Measurements from ENCODE around the gene PHEX.

Gene PHEX

DNA sequence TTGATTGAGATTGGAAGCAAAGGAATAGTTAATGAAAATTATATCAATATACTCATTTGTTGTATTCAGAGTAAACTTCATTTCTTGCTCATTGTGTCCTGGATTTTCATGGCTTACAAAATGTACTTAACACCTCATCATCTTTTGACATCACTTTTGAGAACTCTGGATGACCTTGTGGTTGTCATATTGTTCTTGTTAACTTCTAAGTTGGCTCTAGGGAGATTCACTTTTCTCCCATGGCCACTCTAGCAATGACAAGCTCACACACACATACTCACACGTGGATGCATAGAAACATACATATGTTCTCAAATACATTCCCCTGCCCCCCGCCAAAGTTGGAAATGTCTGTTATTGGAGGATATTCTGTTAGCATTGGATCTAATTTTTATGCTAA is 15.3 kb downstream of the PHEX start:
- no peak overlapping the region for H3K4me2 ChIP-seq (ENCODE audit: low read length)
- TF ChIP-seq, protein P1, sequence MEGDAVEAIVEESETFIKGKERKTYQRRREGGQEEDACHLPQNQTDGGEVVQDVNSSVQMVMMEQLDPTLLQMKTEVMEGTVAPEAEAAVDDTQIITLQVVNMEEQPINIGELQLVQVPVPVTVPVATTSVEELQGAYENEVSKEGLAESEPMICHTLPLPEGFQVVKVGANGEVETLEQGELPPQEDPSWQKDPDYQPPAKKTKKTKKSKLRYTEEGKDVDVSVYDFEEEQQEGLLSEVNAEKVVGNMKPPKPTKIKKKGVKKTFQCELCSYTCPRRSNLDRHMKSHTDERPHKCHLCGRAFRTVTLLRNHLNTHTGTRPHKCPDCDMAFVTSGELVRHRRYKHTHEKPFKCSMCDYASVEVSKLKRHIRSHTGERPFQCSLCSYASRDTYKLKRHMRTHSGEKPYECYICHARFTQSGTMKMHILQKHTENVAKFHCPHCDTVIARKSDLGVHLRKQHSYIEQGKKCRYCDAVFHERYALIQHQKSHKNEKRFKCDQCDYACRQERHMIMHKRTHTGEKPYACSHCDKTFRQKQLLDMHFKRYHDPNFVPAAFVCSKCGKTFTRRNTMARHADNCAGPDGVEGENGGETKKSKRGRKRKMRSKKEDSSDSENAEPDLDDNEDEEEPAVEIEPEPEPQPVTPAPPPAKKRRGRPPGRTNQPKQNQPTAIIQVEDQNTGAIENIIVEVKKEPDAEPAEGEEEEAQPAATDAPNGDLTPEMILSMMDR (IDR thresholded peaks at IDR 0.05; ENCODE audit: low read depth, low read length, poor library complexity, severe bottlenecking): no peak
- TF ChIP-seq EZH2phosphoT487 (IDR thresholded peaks at IDR 0.05; ENCODE audit: borderline replicate concordance, low read length): no peak

DNA sequence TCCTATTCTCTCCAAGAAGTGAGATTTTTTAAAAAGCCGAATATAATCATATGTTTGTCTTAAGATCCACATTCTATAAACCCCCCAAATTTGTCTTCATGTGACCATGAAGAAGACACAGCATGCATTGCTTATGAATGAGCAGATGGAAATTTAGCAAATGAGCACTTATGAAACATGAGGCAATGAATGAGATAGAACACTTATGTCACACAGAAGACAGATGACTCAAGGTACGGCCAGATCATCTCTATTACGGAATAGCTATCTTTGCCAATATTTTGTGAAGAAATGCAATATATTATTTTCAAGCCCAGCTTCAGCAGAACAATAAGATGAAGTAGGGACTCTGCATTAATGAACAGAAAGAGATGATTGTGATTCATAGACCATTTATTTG is 21.4 kb downstream of the PHEX start:
- no peaks in the 10 kb centered on the region for H3K4me1 ChIP-seq (ENCODE audit: control insufficient read depth, low read length)
- no peaks in the 10 kb centered on the region for H3K36me3 ChIP-seq (ENCODE audit: control insufficient read depth, low read length)
- H3K9me2 ChIP-seq (replicated peaks; ENCODE audit: control insufficient read depth, low read length): no peaks in the 10 kb centered on the region
- TF ChIP-seq, protein P1 (IDR thresholded peaks at IDR 0.05; ENCODE audit: low read depth, low read length, poor library complexity, severe bottlenecking): no peak
- no peak for TF ChIP-seq EZH2phosphoT487 (IDR thresholded peaks at IDR 0.05; ENCODE audit: borderline replicate concordance, low read length)
- no peak overlapping the region for H3K27ac ChIP-seq (ENCODE audit: low read depth, low read length)
- no peaks in the 10 kb centered on the region for H3F3A ChIP-seq (ENCODE audit: control insufficient read depth, insufficient read depth)
- H3K79me2 ChIP-seq (ENCODE audit: control insufficient read depth, low read length): no peaks in the 10 kb centered on the region
- H4K20me1 ChIP-seq (ENCODE audit: control insufficient read depth, insufficient read depth, low read depth, low read length): no peaks in the 10 kb centered on the region
- no peaks in the 10 kb centered on the region for H3K9me3 ChIP-seq (ENCODE audit: control insufficient read depth, insufficient read depth, low read length)
- H3K27me3 ChIP-seq (ENCODE audit: control insufficient read depth, low read length): no peaks in the 10 kb centered on the region
- no peak overlapping the region for H3K4me2 ChIP-seq (ENCODE audit: low read length)
- no peak overlapping the region for H3K4me3 ChIP-seq (ENCODE audit: low read length)

More for the DNA sequence above, 15.3 kb downstream of the PHEX start:
- H3K4me3 ChIP-seq (ENCODE audit: low read length): no peak overlapping the region
- H3K27me3 ChIP-seq (ENCODE audit: control insufficient read depth, low read length): no peaks in the 10 kb centered on the region
- H3K4me1 ChIP-seq (ENCODE audit: control insufficient read depth, low read length): no peaks in the 10 kb centered on the region
- no peaks in the 10 kb centered on the region for H3K9me2 ChIP-seq (replicated peaks; ENCODE audit: control insufficient read depth, low read length)
- H3K79me2 ChIP-seq (ENCODE audit: control insufficient read depth, low read length): no peaks in the 10 kb centered on the region
- H3K27ac ChIP-seq (ENCODE audit: low read depth, low read length): no peak overlapping the region
- H3K9me3 ChIP-seq (ENCODE audit: control insufficient read depth, insufficient read depth, low read length): no peaks in the 10 kb centered on the region
- no peaks in the 10 kb centered on the region for H4K20me1 ChIP-seq (ENCODE audit: control insufficient read depth, insufficient read depth, low read depth, low read length)
- no peaks in the 10 kb centered on the region for H3K36me3 ChIP-seq (ENCODE audit: control insufficient read depth, low read length)
- H3F3A ChIP-seq (ENCODE audit: control insufficient read depth, insufficient read depth): no peaks in the 10 kb centered on the region

DNA sequence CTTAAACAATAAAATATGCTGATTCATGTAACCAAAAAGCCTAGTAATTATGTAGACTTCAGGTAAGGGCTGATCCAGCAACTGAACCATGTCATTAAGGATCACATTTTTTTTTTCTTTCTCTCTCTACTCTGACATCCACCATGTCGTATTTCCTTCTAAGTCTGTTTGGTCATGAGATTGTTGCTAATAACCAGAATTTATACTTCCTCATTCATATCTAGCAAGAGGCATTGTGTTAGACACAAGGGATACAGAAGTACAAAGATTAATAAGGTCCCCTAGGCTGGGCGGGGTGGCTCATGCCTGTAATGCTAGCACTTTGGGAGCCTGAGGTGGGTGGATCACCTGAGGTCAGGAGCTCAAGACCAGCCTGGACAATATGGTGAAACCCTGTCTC is 24.1 kb downstream of the PHEX start:
- Histone ChIP-seq H3K9me3 (ENCODE audit: control insufficient read depth, insufficient read depth, low read length) (no peaks in the 10 kb centered on the region), H3K4me1 (ENCODE audit: control insufficient read depth, low read length) (peaks cover 8% of the 10 kb centered on the region; the same call in 1 of the 2 replicates), H3K27me3 (ENCODE audit: control insufficient read depth, low read length) (no peaks in the 10 kb centered on the region), H3K4me3 (ENCODE audit: low read length) (no peak overlapping the region), H4K20me1 (ENCODE audit: control insufficient read depth, insufficient read depth, low read depth, low read length) (no peaks in the 10 kb centered on the region), H3K79me2 (ENCODE audit: control insufficient read depth, low read length) (no peaks in the 10 kb centered on the region), H3F3A (ENCODE audit: control insufficient read depth, insufficient read depth) (no peaks in the 10 kb centered on the region), H3K9me2 (replicated peaks; ENCODE audit: control insufficient read depth, low read length) (no peaks in the 10 kb centered on the region), H3K4me2 (ENCODE audit: low read length) (no peak overlapping the region), H3K36me3 (ENCODE audit: control insufficient read depth, low read length) (no peaks in the 10 kb centered on the region), H3K27ac (ENCODE audit: low read depth, low read length) (no peak overlapping the region)
- TF ChIP-seq, protein P1 (IDR thresholded peaks at IDR 0.05; ENCODE audit: low read depth, low read length, poor library complexity, severe bottlenecking): no peak
- no peak for TF ChIP-seq EZH2phosphoT487 (IDR thresholded peaks at IDR 0.05; ENCODE audit: borderline replicate concordance, low read length)
